Loucy (cell line): ENCODE data around the gene PADI1.
A peak's percentile ranks its signal among the peaks of the same experiment; 100 is the strongest.

ENCODE experiments used
- H2AFZ ChIP-seq: fragments of 200-600 bp; sonication (generic); 2 replicates; pipeline ENCODE4 v1.6.0; 2016; ENCODE audit warnings: antibody characterized with exemption, mild to moderate bottlenecking, low read length, moderate library complexity
- H3F3A ChIP-seq: fragments of 200-600 bp; 2 replicates; pipeline ENCODE4 v1.6.0; 2016; ENCODE audit warnings: antibody characterized with exemption, low read depth, mild to moderate bottlenecking
- H3K27me3 ChIP-seq: fragments of 200-600 bp; sonication (generic); 2 replicates; pipeline ENCODE4 v1.6.1; 2014; ENCODE audit warnings: low read length, mild to moderate bottlenecking; ENCODE audit not compliant: insufficient read depth, poor library complexity, severe bottlenecking
- H3K36me3 ChIP-seq: fragments of 200-600 bp; sonication (generic); 2 replicates; pipeline ENCODE4 v1.6.1; 2016; ENCODE audit warnings: low read length; ENCODE audit not compliant: insufficient read depth
- H3K4me1 ChIP-seq: fragments of 200-600 bp; sonication (generic); 2 replicates; pipeline ENCODE4 v1.5.1; 2014; ENCODE audit warnings: low read length, mild to moderate bottlenecking; ENCODE audit not compliant: insufficient read depth, poor library complexity, severe bottlenecking
- H3K4me2 ChIP-seq: fragments of 200-600 bp; sonication (generic); 2 replicates; pipeline ENCODE4 v1.6.0; 2014; ENCODE audit warnings: antibody characterized with exemption, low read length, low read depth, mild to moderate bottlenecking; ENCODE audit not compliant: poor library complexity, severe bottlenecking
- H3K4me3 ChIP-seq: fragments of 200-600 bp; sonication (generic); 2 replicates; pipeline ENCODE4 v1.5.1; 2014; ENCODE audit warnings: low read length, mild to moderate bottlenecking, mixed read lengths; ENCODE audit not compliant: poor library complexity, severe bottlenecking
- H3K79me2 ChIP-seq: fragments of 200-600 bp; sonication (generic); 2 replicates; pipeline ENCODE4 v1.6.1; 2014; ENCODE audit warnings: low read length; ENCODE audit not compliant: insufficient read depth
- H3K9ac ChIP-seq: fragments of 200-600 bp; sonication (generic); 2 replicates; pipeline ENCODE4 v1.6.0; 2014; ENCODE audit warnings: mild to moderate bottlenecking, low read depth, low read length, moderate library complexity; ENCODE audit not compliant: poor library complexity, severe bottlenecking
- H3K9me2 ChIP-seq: fragments of 200-600 bp; sonication (generic); replicated peaks from 2 replicates; pipeline ENCODE4 v1.6.1; 2016; ENCODE audit warnings: low read depth, low read length, mixed read lengths
- H3K9me3 ChIP-seq: fragments of 200-600 bp; sonication (generic); 2 replicates; pipeline ENCODE4 v1.6.1; 2014; ENCODE audit warnings: mild to moderate bottlenecking, antibody characterized with exemption, low read length, low read depth; ENCODE audit not compliant: insufficient read depth
- H4K20me1 ChIP-seq: fragments of 200-600 bp; sonication (generic); 2 replicates; pipeline ENCODE4 v1.6.0; 2014; ENCODE audit warnings: antibody characterized with exemption, low read length, mild to moderate bottlenecking; ENCODE audit not compliant: insufficient read depth, poor library complexity, severe bottlenecking
- EZH2phosphoT487 ChIP-seq: fragments of 200-600 bp; IDR thresholded peaks from 2 replicates; pipeline ENCODE4 v1.6.1; 2018; ENCODE audit warnings: antibody characterized with exemption, mild to moderate bottlenecking, moderate library complexity, borderline replicate concordance
- TF ChIP-seq, protein P1 (sequence below): fragments of 200-600 bp; sonication (generic); conservative IDR thresholded peaks from 2 replicates; pipeline ENCODE4 v1.5.1; 2014; ENCODE audit warnings: mild to moderate bottlenecking, antibody characterized with exemption, low read length

PADI1 gene

GRCh38 chr1:17281775-17282181, 76.8 kb downstream of the PADI1 start:
- H3K4me3 ChIP-seq: no peak overlapping the region
- H3K9me2 ChIP-seq: no peaks in the 10 kb centered on the region
- H3K9me3 ChIP-seq: no peaks in the 10 kb centered on the region
- no peak overlapping the region for H3K4me2 ChIP-seq
- H3F3A ChIP-seq: no peaks in the 10 kb centered on the region
- peak overlapping the region; percentile 29; the same call in 1 of the 2 replicates for H2AFZ ChIP-seq
- no peak for TF ChIP-seq EZH2phosphoT487
- TF ChIP-seq, protein P1, sequence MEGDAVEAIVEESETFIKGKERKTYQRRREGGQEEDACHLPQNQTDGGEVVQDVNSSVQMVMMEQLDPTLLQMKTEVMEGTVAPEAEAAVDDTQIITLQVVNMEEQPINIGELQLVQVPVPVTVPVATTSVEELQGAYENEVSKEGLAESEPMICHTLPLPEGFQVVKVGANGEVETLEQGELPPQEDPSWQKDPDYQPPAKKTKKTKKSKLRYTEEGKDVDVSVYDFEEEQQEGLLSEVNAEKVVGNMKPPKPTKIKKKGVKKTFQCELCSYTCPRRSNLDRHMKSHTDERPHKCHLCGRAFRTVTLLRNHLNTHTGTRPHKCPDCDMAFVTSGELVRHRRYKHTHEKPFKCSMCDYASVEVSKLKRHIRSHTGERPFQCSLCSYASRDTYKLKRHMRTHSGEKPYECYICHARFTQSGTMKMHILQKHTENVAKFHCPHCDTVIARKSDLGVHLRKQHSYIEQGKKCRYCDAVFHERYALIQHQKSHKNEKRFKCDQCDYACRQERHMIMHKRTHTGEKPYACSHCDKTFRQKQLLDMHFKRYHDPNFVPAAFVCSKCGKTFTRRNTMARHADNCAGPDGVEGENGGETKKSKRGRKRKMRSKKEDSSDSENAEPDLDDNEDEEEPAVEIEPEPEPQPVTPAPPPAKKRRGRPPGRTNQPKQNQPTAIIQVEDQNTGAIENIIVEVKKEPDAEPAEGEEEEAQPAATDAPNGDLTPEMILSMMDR: no peak
- no peaks in the 10 kb centered on the region for H3K36me3 ChIP-seq
- no peaks in the 10 kb centered on the region for H4K20me1 ChIP-seq
- H3K9ac ChIP-seq: no peak overlapping the region
- no peaks in the 10 kb centered on the region for H3K27me3 ChIP-seq
- no peaks in the 10 kb centered on the region for H3K79me2 ChIP-seq
- H3K4me1 ChIP-seq: no peaks in the 10 kb centered on the region

- Histone ChIP-seq H3K79me2 (no peaks in the 10 kb centered on the region), H3K4me3 (no peak overlapping the region), H3K27me3 (no peaks in the 10 kb centered on the region), H3K9ac (no peak overlapping the region), H4K20me1 (no peaks in the 10 kb centered on the region), H3K4me2 (no peak overlapping the region), H3K4me1 (no peaks in the 10 kb centered on the region), H3F3A (no peaks in the 10 kb centered on the region), H3K9me3 (no peaks in the 10 kb centered on the region), H3K9me2 (no peaks in the 10 kb centered on the region), H3K36me3 (no peaks in the 10 kb centered on the region), H2AFZ (no peak overlapping the region)
- no peak for TF ChIP-seq EZH2phosphoT487
- TF ChIP-seq, protein P1: no peak
Measured at GRCh38 chr1:17282836-17283235, 77.9 kb downstream of the PADI1 start.

GRCh38 chr1:17286646-17287045, 81.7 kb downstream of the PADI1 start:
- H3K9me2 ChIP-seq: no peaks in the 10 kb centered on the region
- TF ChIP-seq, protein P1: no peak
- TF ChIP-seq EZH2phosphoT487: no peak
- H3K79me2 ChIP-seq: no peaks in the 10 kb centered on the region
- H3K9me3 ChIP-seq: no peaks in the 10 kb centered on the region
- H3K27me3 ChIP-seq: no peaks in the 10 kb centered on the region
- H3K4me1 ChIP-seq: no peaks in the 10 kb centered on the region
- no peaks in the 10 kb centered on the region for H3F3A ChIP-seq
- no peak overlapping the region for H3K4me2 ChIP-seq
- no peak overlapping the region for H3K4me3 ChIP-seq
- no peaks in the 10 kb centered on the region for H4K20me1 ChIP-seq
- no peaks in the 10 kb centered on the region for H3K36me3 ChIP-seq
- H2AFZ ChIP-seq: no peak overlapping the region
- H3K9ac ChIP-seq: no peak overlapping the region
